Right lobe of liver (tissue), 6 donors: Measurements from ENCODE around the gene RNF214. TPM values are rescaled to one million over a fixed set of nuclear protein-coding genes. Genes with fewer than 3 reads are reported as not detected.
A peak's percentile ranks its signal among the peaks of the same experiment; 100 is the strongest.

Source experiments
- ATAC-seq, 4 donors: fragments of 200-7000 bp; cut with Tn5 transposase; one replicate each; pipeline ENCODE4 v1.9.1; 2020; ENCODE audit warnings: mild to moderate bottlenecking in 4 of 4, moderate library complexity in 4 of 4
- DNase-seq, 3 donors: peaks; one replicate each; pipeline ENCODE4 v3.0.0-alpha.2; 2020
- H3K27ac ChIP-seq, 3 donors: fragments of 200-600 bp; one replicate each; pipeline ENCODE4 v1.8.0; 2022
- H3K27me3 ChIP-seq, 2 donors: fragments of 200-600 bp; one replicate each; pipeline ENCODE4 v1.8.0; 2022
- H3K36me3 ChIP-seq, 4 donors: fragments of 200-600 bp; sonication (generic) in 1 of 4; one replicate each; pipeline versions ENCODE4 v1.5.1 to v1.8.0; 2017 to 2022; ENCODE audit warnings: control low read depth in 1 of 4
- H3K4me1 ChIP-seq, 4 donors: fragments of 200-600 bp; sonication (generic) in 1 of 4; one replicate each; pipeline versions ENCODE4 v1.5.1 to v1.8.0; 2017 to 2022; ENCODE audit warnings: control low read depth in 1 of 4
- H3K4me3 ChIP-seq, 3 donors: fragments of 200-600 bp; one replicate each; pipeline ENCODE4 v1.8.0; 2022
- H3K9me3 ChIP-seq, 4 donors: fragments of 200-600 bp; sonication (generic) in 1 of 4; one replicate each; pipeline versions ENCODE4 v1.5.1 to v1.8.0; 2017 to 2022; ENCODE audit warnings: control low read depth in 1 of 4
- POLR2A ChIP-seq: fragments of 450-650 bp; IDR thresholded peaks from one replicate; pipeline ENCODE4 v1.6.1; 2017; ENCODE audit warnings: antibody characterized with exemption, mild to moderate bottlenecking
- WGBS: methylation state at CpG from one replicate; pipeline ENCODE4 v1.1.6; 2018; ENCODE audit warnings: low coverage, low lambda C conversion rate; ENCODE audit not compliant: insufficient coverage; ENCODE audit errors: missing lambda C conversion rate; 5-methylcytosine and 5-hydroxymethylcytosine counted together
- intact Hi-C, 2 donors: fragments of 100-400 bp; cut with DNase I; formaldehyde crosslinking; loops; one replicate each; pipeline versions ENCODE4 v1.11.2 to v1.14.1; 2022
- total RNA-seq, 6 experiments: library from RNA; depleted of rRNA in 2 of 6; stranded (reverse); fragments of >200 nt in 2 of 6; fragmentation: NEBNext Ultra II Directional in 3 of 6; extraction: Animal tissue kit (Norgen Biotek cat#: 25700) in 3 of 6; gene quantifications; one replicate each; pipeline versions ENCODE4 v1.1.0 to v1.2.4, GENCODE V29; 2016 to 2023
- TF ChIP-seq, protein P1 (sequence below), 4 donors: fragments of 200-600 bp in 3 of 4; fragments of 450-650 bp in 1 of 4; IDR thresholded peaks; one replicate each; pipeline versions ENCODE4 v1.5.1 to v1.8.0; 2016 to 2022; ENCODE audit warnings: antibody characterized with exemption in 4 of 4, mild to moderate bottlenecking in 2 of 4
- donor health status: DM: no; HTN: yes; CAD: no.
- donor health status: DM: no; HTN: no; CAD: no.
- donor health status: DM: no; HTN: no; CAD: no.
- donor health status: DM: no; HTN: yes; CAD: no.
- donor health status: DM: no; HTN: yes; CAD: no.

The RNF214 gene
- total RNA-seq, 6 experiments from 2014 or later = 5.6 to 9.4 (median 7.3) TPM

DNA sequence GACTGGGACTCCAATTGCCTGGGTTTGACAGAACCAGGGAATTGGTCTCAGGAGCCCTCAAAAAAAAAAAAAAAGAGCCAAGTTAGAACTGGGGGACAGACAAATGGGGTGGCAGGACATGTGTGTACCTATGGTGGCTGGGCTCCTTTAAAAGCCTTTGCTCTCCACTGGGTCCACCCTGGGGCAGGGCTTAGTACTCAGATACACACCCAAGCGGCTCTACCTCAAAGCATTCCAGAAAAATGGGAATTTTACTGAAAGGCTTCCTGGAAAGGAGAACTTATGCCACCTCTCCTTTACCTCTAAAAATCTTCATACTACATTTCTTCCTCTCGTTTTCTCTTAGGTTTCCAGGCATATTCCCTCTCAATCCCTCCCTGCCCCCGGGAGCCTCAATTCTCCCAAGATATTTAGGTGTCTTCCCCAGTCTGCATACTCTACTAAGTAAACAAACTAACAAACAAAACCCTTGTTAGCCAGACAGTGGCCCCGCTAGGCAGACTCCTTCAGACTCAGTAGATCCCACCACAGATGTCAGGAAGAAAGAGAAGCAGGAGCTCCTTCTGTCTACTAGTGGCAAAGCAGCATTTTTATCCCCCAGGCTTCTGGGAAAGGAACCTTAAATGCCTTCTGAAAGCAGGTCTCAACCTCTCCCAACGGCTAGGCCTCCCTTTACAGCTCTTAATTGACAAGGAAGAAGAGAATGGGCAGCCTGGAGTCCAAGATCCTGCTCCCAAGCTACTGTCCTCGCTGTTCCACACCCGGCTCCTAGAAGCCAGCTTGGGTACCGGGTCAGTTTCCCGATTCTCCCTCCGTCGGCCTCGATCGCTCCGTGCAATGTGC, 1.3 kb upstream of the RNF214 start:
- intact Hi-C loops = no loop called here
- DNase-seq (no peak), ATAC-seq (no peak)
- H3K4me1 ChIP-seq = peaks cover 0 to 18% (median 6%) of the 10 kb centered on the region in 4 donors
- peak overlapping the region; percentile 96 to 99 (median 97) for H3K4me3 ChIP-seq
- H3K9me3 ChIP-seq = no peaks in the 10 kb centered on the region
- H3K36me3 ChIP-seq = peaks cover 0 to 27% (median 7%) of the 10 kb centered on the region in 4 donors
- WGBS = 9% methylated on average over 4 of the region's 14 CpGs
- TF ChIP-seq, protein P1, sequence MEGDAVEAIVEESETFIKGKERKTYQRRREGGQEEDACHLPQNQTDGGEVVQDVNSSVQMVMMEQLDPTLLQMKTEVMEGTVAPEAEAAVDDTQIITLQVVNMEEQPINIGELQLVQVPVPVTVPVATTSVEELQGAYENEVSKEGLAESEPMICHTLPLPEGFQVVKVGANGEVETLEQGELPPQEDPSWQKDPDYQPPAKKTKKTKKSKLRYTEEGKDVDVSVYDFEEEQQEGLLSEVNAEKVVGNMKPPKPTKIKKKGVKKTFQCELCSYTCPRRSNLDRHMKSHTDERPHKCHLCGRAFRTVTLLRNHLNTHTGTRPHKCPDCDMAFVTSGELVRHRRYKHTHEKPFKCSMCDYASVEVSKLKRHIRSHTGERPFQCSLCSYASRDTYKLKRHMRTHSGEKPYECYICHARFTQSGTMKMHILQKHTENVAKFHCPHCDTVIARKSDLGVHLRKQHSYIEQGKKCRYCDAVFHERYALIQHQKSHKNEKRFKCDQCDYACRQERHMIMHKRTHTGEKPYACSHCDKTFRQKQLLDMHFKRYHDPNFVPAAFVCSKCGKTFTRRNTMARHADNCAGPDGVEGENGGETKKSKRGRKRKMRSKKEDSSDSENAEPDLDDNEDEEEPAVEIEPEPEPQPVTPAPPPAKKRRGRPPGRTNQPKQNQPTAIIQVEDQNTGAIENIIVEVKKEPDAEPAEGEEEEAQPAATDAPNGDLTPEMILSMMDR (IDR thresholded peaks at IDR 0.05) = no peak
- peak overlapping the region; percentile 80 to 89 (median 83) for H3K27ac ChIP-seq
- no peaks in the 10 kb centered on the region for H3K27me3 ChIP-seq

DNA sequence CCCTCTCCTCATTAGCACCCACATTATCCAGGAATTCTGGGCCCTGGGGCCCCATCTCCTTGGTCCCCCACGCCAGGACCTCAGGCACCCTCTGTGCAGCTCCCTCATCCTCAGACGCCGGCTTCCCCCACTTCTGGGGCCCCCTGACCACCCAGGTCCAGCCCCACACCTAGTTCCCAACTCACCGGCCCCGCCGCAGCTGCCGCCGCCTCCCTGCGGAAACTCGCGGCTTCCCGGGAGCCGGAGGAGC, 704 bp upstream of the RNF214 start, which contains the start of gene PCSK7:
Gene PCSK7, minus strand, starts transcription at position 232 of the 250 bp plus-strand sequence. CDS start 2,229 bp downstream, outside the sequence.
- TF ChIP-seq POLR2A = no peak
- TF ChIP-seq, protein P1 (IDR thresholded peaks at IDR 0.05) = no peak
- Histone ChIP-seq H3K27ac (peak within 1 kb of the TSS; percentile 80 to 89 (median 83)), H3K9me3 (no peaks in the 10 kb centered on the region), H3K36me3 (peaks cover 0 to 26% (median 7%) of the 10 kb centered on the region in 4 donors), H3K4me3 (peak within 1 kb of the TSS; percentile 96 to 99 (median 97)), H3K27me3 (no peaks in the 10 kb centered on the region), H3K4me1 (peaks cover 0 to 18% (median 6%) of the 10 kb centered on the region in 4 donors)
- intact Hi-C loops = no loop called here
- peak in 2 of 3 donors; percentile 82 to 84 for DNase-seq
- 4% methylated on average over 3 of the region's 13 CpGs for whole genome bisulfite sequencing
- ATAC-seq = no peak

DNA sequence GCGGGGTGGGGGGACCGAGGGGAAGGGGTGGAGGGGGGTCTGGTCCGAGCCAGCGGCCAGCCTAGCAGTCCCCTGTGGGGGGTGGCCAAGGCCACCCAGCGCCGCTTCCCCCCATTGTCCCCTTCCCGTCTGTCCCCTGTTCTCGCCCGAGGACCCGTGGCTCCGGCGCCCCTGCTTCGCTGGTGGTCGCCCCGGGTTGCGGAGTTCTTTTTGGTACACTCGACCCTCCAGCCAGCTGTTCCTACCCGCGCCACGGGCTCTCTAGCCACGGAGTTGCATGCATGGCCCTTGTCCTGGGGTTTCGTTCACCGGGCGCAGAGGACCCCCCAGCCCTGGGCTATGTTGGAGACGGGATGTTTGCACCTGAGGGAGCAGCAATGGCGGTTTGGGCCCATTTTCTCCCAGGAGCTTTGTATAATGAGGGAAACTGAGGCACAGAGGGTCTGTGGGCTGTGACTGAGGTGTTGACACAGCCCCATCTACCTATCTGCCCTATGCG, 489 bp downstream of the RNF214 start:
- intact Hi-C loops = no loop called here
- H3K27me3 ChIP-seq = no peaks in the 10 kb centered on the region
- 4% methylated on average over 4 of the region's 27 CpGs for WGBS
- H3K36me3 ChIP-seq = peaks cover 0 to 15% (median 5%) of the 10 kb centered on the region in 4 donors
- peaks cover 0 to 18% (median 6%) of the 10 kb centered on the region in 4 donors for H3K4me1 ChIP-seq
- TF ChIP-seq POLR2A = no peak
- TF ChIP-seq, protein P1 (IDR thresholded peaks at IDR 0.05) = no peak
- DNase-seq = peak; percentile 50 to 66 (median 52)
- peak overlapping the region; percentile 96 to 99 (median 97) for H3K4me3 ChIP-seq
- peak; percentile 9 to 36 (median 12) for ATAC-seq
- H3K9me3 ChIP-seq = no peaks in the 10 kb centered on the region
- peak overlapping the region; percentile 80 to 89 (median 83) for H3K27ac ChIP-seq

DNA sequence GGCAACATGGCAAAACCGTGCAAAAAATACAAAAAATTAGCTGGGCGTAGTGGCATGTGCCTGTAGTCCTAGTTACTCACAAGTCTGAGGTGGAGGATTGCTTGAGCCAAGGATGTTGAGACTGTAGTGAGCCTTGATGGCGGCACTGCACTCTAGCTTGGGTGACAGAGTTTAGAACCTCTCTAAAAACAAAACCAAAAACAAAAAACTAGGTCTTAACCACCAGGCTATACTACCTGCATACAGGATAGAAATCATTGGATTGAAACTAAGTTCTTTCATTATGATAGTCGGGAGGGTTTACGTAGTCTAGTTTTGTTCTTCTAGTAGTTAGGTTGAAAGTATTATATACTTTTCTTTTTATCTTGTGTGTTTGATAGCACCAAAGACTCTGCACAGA, 5.8 kb downstream of the RNF214 start:
- Histone ChIP-seq H3K9me3 (no peaks in the 10 kb centered on the region), H3K27ac (no peak overlapping the region), H3K36me3 (peaks cover 0 to 23% (median 5%) of the 10 kb centered on the region in 4 donors), H3K4me3 (no peak overlapping the region), H3K4me1 (peaks cover 0 to 7% (median 0%) of the 10 kb centered on the region in 4 donors), H3K27me3 (no peaks in the 10 kb centered on the region)
- ATAC-seq (no peak), DNase-seq (no peak)
- no peak for TF ChIP-seq POLR2A
- TF ChIP-seq, protein P1 (IDR thresholded peaks at IDR 0.05) = no peak
- 92% methylated on average over 5 of the region's 5 CpGs for WGBS
- intact Hi-C loops = no loop called here
